GM19099 (cell line): ENCODE results near the gene UBASH3B.

ENCODE experiments used
- POLR2A ChIP-seq: IDR thresholded peaks from 3 replicates; pipeline ENCODE4 v1.6.1; 2011; ENCODE audit warnings: low read depth; ENCODE audit not compliant: insufficient read length; ENCODE audit errors: extremely low read depth

UBASH3B gene

GRCh38 chr11:122707111-122707510, 51.6 kb downstream of the UBASH3B start:
- no peak for TF ChIP-seq POLR2A

GRCh38 chr11:122707901-122708300, 52.4 kb downstream of the UBASH3B start:
- no peak for TF ChIP-seq POLR2A

GRCh38 chr11:122709039-122709760, 53.7 kb downstream of the UBASH3B start:
- no peak for TF ChIP-seq POLR2A

GRCh38 chr11:122711362-122711761, 55.8 kb downstream of the UBASH3B start:
- no peak for TF ChIP-seq POLR2A

GRCh38 chr11:122711831-122712381, 56.4 kb downstream of the UBASH3B start:
- TF ChIP-seq POLR2A = no peak

- no peak for TF ChIP-seq POLR2A
Observed at GRCh38 chr11:122714004-122714403, 58.5 kb downstream of the UBASH3B start.

GRCh38 chr11:122714484-122714883, 59.0 kb downstream of the UBASH3B start:
- TF ChIP-seq POLR2A = no peak

GRCh38 chr11:122715548-122716440, 60.3 kb downstream of the UBASH3B start:
- no peak for TF ChIP-seq POLR2A

GRCh38 chr11:122717264-122717867, 61.8 kb downstream of the UBASH3B start:
- TF ChIP-seq POLR2A = no peak

GRCh38 chr11:122720107-122720881, 64.8 kb downstream of the UBASH3B start:
- no peak for TF ChIP-seq POLR2A

GRCh38 chr11:122721201-122721963, 65.9 kb downstream of the UBASH3B start:
- no peak for TF ChIP-seq POLR2A

GRCh38 chr11:122721964-122722266, 66.4 kb downstream of the UBASH3B start:
- TF ChIP-seq POLR2A = no peak

GRCh38 chr11:122723106-122723505, 67.6 kb downstream of the UBASH3B start:
- TF ChIP-seq POLR2A = no peak

- no peak for TF ChIP-seq POLR2A
Observed at GRCh38 chr11:122723576-122723975, 68.1 kb downstream of the UBASH3B start.
